ENCODE data around the gene ZBTB20.

DNA sequence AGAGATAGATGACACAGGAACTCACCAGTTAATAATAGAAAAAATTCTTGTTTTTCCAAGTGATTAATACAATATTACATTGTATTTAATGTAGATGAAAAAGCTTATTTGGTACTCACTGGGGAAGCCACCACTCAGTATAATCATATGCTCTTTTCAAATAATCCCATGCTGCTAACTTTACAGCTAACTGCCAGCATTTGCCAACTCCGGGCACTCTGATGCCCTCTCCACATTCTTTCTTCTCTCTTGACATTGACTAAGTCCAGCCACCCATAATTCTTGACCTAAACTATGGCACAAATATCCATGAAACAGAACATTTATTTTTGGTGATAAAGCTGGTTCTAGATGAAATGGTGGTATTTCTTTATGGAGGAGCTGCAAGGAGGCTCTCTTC is 384.9 kb downstream of the ZBTB20 start:
- TF ChIP-seq CTCF (IDR thresholded peaks at IDR 0.05; ENCODE audit: low read depth, low read length, missing input control) (no peak), TAF1 (conservative IDR thresholded peaks at IDR 0.05) (no peak), MAX (IDR thresholded peaks at IDR 0.05) (no peak), EGR1 (IDR thresholded peaks at IDR 0.05; ENCODE audit: low read depth in 2 of 2) (no peak), RAD21 (IDR thresholded peaks at IDR 0.05) (no peak), ATF3 (IDR thresholded peaks at IDR 0.05) (no peak), RXRA (IDR thresholded peaks at IDR 0.05) (no peak), YY1 (IDR thresholded peaks at IDR 0.05) (no peak), JUND (IDR thresholded peaks at IDR 0.05) (no peak)

Data from liver (tissue), 3 donors.